Caco-2 (cell line): ENCODE data around the gene ANKRD40. TPM values are rescaled to one million over a fixed set of nuclear protein-coding genes. Genes with fewer than 3 reads are reported as not detected.

Experiments
- BruUV-seq: library from RNA; stranded (reverse); fragments of 400-500 nt; replicated peaks from 2 replicates; lab custom pipeline; 2021; lab: Mats Ljungman, UMichigan
- CTCF ChIA-PET: fragments of 300-600 bp; sonication (Branson Sonifier 250); formaldehyde crosslinking; loops from one replicate; lab custom pipeline; 2022; ENCODE audit warnings: antibody characterized with exemption; lab: Charles Lee
- POLR2A ChIA-PET: fragments of 300-600 bp; sonication (Branson Sonifier 250); formaldehyde crosslinking; loops from one replicate; lab custom pipeline; 2022; ENCODE audit warnings: antibody characterized with exemption; lab: Charles Lee
- DNase-seq, 2 experiments: peaks; one replicate each; pipeline versions ENCODE4 v3.0.0 to v3.0.0-alpha.2; 2020 to 2022
- H3K27me3 ChIP-seq: replicated peaks from 2 replicates; pipeline ENCODE4 v1.6.0; 2011; ENCODE audit warnings: low read length; ENCODE audit not compliant: control insufficient read depth, insufficient read depth
- H3K36me3 ChIP-seq: 2 replicates; pipeline ENCODE4 v1.5.1; 2011; ENCODE audit warnings: low read length; ENCODE audit not compliant: control insufficient read depth, insufficient read depth
- H3K4me1 ChIP-seq: fragments of 250-450 bp; sonication (Bioruptor Pico); 2 replicates; pipeline ENCODE4 v1.5.1; 2020; ENCODE audit warnings: mild to moderate bottlenecking
- H3K4me3 ChIP-seq: 2 replicates; pipeline ENCODE4 v1.5.1; 2011; ENCODE audit warnings: low read depth, mild to moderate bottlenecking, control low read depth, low read length
- H3K9me3 ChIP-seq: fragments of 250-450 bp; sonication (Bioruptor Pico); 2 replicates; pipeline ENCODE4 v1.5.1; 2020; ENCODE audit warnings: mild to moderate bottlenecking, moderate library complexity
- H3K27ac Mint-ChIP-seq: one replicate; pipeline ENCODE4 v1.8.0; 2022; ENCODE audit warnings: mixed read lengths; ENCODE audit not compliant: unreplicated experiment
- H3K27me3 Mint-ChIP-seq: one replicate; pipeline ENCODE4 v1.8.0; 2022; ENCODE audit warnings: mixed read lengths; ENCODE audit not compliant: insufficient read depth, unreplicated experiment
- H3K36me3 Mint-ChIP-seq: one replicate; pipeline ENCODE4 v1.8.0; 2022; ENCODE audit warnings: mild to moderate bottlenecking, mixed read lengths; ENCODE audit not compliant: insufficient read depth, unreplicated experiment
- H3K4me1 Mint-ChIP-seq: one replicate; pipeline ENCODE4 v1.8.0; 2022; ENCODE audit warnings: low read depth, mixed read lengths; ENCODE audit not compliant: unreplicated experiment
- H3K4me3 Mint-ChIP-seq: one replicate; pipeline ENCODE4 v1.8.0; 2022; ENCODE audit warnings: mild to moderate bottlenecking, moderate library complexity, mixed read lengths; ENCODE audit not compliant: unreplicated experiment
- H3K9me3 Mint-ChIP-seq: one replicate; pipeline ENCODE4 v1.8.0; 2022; ENCODE audit warnings: mixed read lengths; ENCODE audit not compliant: unreplicated experiment
- CTCF ChIP-seq, 2 experiments: fragments of 200-600 bp in 1 of 2; IDR thresholded peaks; 1 replicate in 1 of 2; 2 replicates in 1 of 2; pipeline versions ENCODE4 v1.5.1 to v1.8.0; 2011 to 2022; ENCODE audit warnings: antibody characterized with exemption in 1 of 2, control low read depth in 1 of 2, inconsistent platforms in 1 of 2, low read depth in 1 of 2, low read length in 1 of 2, mild to moderate bottlenecking in 1 of 2, moderate library complexity in 1 of 2; ENCODE audit not compliant: insufficient read depth in 1 of 2, severe bottlenecking in 1 of 2, unreplicated experiment in 1 of 2
- intact Hi-C: fragments of 100-400 bp; cut with micrococcal nuclease; formaldehyde crosslinking; loops from one replicate; pipeline ENCODE4 v1.10.0; 2022; ENCODE audit not compliant: unreplicated experiment
- total RNA-seq: library from RNA; stranded (reverse); gene quantifications from 2 replicates; pipeline ENCODE4 v1.2.3, GENCODE V29; 2022

ANKRD40 gene
- total RNA-seq, 1 experiment from 2014 or later = 113 TPM

- BruUV-seq = no TSS peak
- no peaks in the 10 kb centered on the region for H3K27me3 Mint-ChIP-seq
- ChIA-PET CTCF (interaction anchor here (0.6 to 3.6 kb wide), 31 partner anchors 10 to 561 kb away, joined by 3 to 60 read pairs (median 4); partner anchors contain the start of genes ABCC3, CACNA1G, RSAD1 and SPATA20), POLR2A (interaction anchor here (0.5 to 1.9 kb wide), 16 partner anchors 8 to 151 kb away, joined by 3 to 21 read pairs (median 6); partner anchors contain the start of genes EPN3 and LUC7L3)
- no peaks in the 10 kb centered on the region for H3K9me3 ChIP-seq
- H3K4me1 ChIP-seq = peaks cover 89% of the 10 kb centered on the region
- H3K27me3 ChIP-seq = no peaks in the 10 kb centered on the region
- no peaks in the 10 kb centered on the region; the same call in 1 of the 2 replicates for H3K36me3 ChIP-seq
- H3K4me3 Mint-ChIP-seq = peak overlapping the region; percentile 63
- intact Hi-C loops = loop anchor here (1.0 kb wide), 1 partner anchor 9 kb away; no protein-coding TSS in a partner anchor
- no peak for DNase-seq
- H3K4me3 ChIP-seq = peak overlapping the region; percentile 18
- TF ChIP-seq CTCF (IDR thresholded peaks at IDR 0.05; ENCODE audit: insufficient read depth in 1 of 2, low read depth in 1 of 2, low read length in 1 of 2, severe bottlenecking in 1 of 2, unreplicated experiment in 1 of 2) = no peak
- peaks cover 29% of the 10 kb centered on the region for H3K36me3 Mint-ChIP-seq
- H3K4me1 Mint-ChIP-seq = peaks cover 75% of the 10 kb centered on the region
- H3K27ac Mint-ChIP-seq = peak overlapping the region; percentile 95
- no peaks in the 10 kb centered on the region for H3K9me3 Mint-ChIP-seq
Measured at GRCh38 chr17:50684288-50684611, 23.5 kb downstream of the ANKRD40 start.

DNA sequence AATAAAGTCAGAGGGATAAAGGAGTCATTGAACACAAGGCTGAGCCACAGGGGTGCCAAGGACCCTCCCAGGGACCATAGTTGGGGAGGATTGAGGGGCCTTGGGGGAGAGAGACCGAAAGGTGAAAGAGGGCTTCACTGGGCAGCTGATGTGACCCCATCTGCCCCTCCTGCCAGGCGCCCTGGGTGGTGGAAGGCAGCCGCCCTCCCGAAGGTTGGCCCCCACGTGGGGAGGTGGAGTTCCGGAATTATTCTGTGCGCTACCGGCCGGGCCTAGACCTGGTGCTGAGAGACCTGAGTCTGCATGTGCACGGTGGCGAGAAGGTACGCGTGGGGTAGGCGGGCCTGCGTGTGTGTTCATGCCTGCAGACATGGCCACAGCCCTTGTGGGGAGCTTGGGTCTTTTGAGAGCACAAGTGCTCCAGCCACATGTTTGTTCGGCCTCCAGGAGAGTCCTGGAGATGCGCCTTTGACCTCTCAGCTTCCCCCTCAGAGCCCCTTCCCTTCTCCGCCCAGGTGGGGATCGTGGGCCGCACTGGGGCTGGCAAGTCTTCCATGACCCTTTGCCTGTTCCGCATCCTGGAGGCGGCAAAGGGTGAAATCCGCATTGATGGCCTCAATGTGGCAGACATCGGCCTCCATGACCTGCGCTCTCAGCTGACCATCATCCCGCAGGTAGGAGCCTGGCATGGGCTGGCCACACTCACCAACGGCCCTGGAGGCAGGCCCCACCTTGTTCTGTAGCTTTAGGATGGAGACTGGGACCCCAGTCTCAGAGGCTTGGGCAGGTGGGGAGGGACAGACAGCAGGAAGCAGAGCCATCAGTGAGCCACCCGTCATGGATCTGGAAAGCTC, 24.1 kb downstream of the ANKRD40 start:
- no TSS peak for BruUV-seq
- H3K27me3 Mint-ChIP-seq = no peaks in the 10 kb centered on the region
- H3K36me3 Mint-ChIP-seq = peaks cover 29% of the 10 kb centered on the region
- peak overlapping the region; percentile 63 for H3K4me3 Mint-ChIP-seq
- peak overlapping the region; percentile 95 for H3K27ac Mint-ChIP-seq
- H3K36me3 ChIP-seq = no peaks in the 10 kb centered on the region; the same call in 1 of the 2 replicates
- peaks cover 74% of the 10 kb centered on the region for H3K4me1 Mint-ChIP-seq
- intact Hi-C loops = loop anchor here (1.0 kb wide), 1 partner anchor 10 kb away; no protein-coding TSS in a partner anchor
- CTCF ChIA-PET = interaction anchor here (0.7 to 3.6 kb wide), 22 partner anchors 10 to 205 kb away, joined by 3 to 60 read pairs (median 6); partner anchors contain the start of genes CACNA1G and RSAD1
- peaks cover 89% of the 10 kb centered on the region for H3K4me1 ChIP-seq
- no peaks in the 10 kb centered on the region for H3K9me3 ChIP-seq
- H3K27me3 ChIP-seq = no peaks in the 10 kb centered on the region
- POLR2A ChIA-PET = interaction anchor here (0.5 to 1.9 kb wide), 11 partner anchors 9 to 142 kb away, joined by 3 to 21 read pairs (median 6); no protein-coding TSS in a partner anchor
- no peaks in the 10 kb centered on the region for H3K9me3 Mint-ChIP-seq
- H3K4me3 ChIP-seq = no peak overlapping the region
- peak in 1 of 2 experiments; percentile 53 for DNase-seq
- TF ChIP-seq CTCF (IDR thresholded peaks at IDR 0.05; ENCODE audit: insufficient read depth in 1 of 2, low read depth in 1 of 2, low read length in 1 of 2, severe bottlenecking in 1 of 2, unreplicated experiment in 1 of 2) = no peak

DNA sequence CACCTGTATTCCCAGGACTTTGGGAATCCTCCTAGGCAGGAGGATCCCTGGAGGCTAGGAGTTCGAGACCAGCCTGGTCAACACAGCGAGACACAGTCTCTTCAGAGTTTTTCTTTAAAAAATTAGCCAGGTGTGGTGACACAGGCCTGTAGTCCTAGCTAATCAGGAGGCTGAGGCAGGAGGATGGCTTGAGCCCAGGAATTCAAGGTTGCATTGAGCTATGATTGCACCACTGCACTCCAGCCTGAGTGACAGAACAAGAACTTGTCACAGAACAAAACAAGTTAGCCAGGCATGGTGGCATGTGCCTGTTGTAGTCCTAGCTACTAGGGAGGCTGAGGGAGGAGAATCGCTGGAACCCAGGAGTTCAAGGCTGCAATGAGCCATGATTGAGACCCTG, 24.8 kb downstream of the ANKRD40 start:
- POLR2A ChIA-PET = interaction anchor here (0.7 kb wide), 1 partner anchor 33 kb away, joined by 6 read pairs; no protein-coding TSS in a partner anchor
- no peaks in the 10 kb centered on the region; the same call in 1 of the 2 replicates for H3K36me3 ChIP-seq
- CTCF ChIA-PET = interaction anchor here (0.7 to 3.6 kb wide), 4 partner anchors 11 to 123 kb away, joined by 3 to 60 read pairs (median 12); partner anchors contain the start of gene CACNA1G
- H3K27me3 ChIP-seq = no peaks in the 10 kb centered on the region
- Mint-ChIP-seq H3K27ac (peak overlapping the region; percentile 66), H3K4me1 (peaks cover 72% of the 10 kb centered on the region), H3K36me3 (peaks cover 29% of the 10 kb centered on the region), H3K27me3 (no peaks in the 10 kb centered on the region), H3K9me3 (no peaks in the 10 kb centered on the region), H3K4me3 (peak overlapping the region; percentile 13)
- no peak for TF ChIP-seq CTCF (IDR thresholded peaks at IDR 0.05; ENCODE audit: insufficient read depth in 1 of 2, low read depth in 1 of 2, low read length in 1 of 2, severe bottlenecking in 1 of 2, unreplicated experiment in 1 of 2)
- H3K4me3 ChIP-seq = no peak overlapping the region
- intact Hi-C loops = no loop called here
- BruUV-seq = no TSS peak
- H3K4me1 ChIP-seq = peaks cover 85% of the 10 kb centered on the region
- DNase-seq = peak in 1 of 2 experiments; percentile 49
- no peaks in the 10 kb centered on the region for H3K9me3 ChIP-seq
